GM12878 (cell line): ENCODE measurements around the gene ZNF407. TPM values are rescaled to one million over a fixed set of nuclear protein-coding genes. Genes with fewer than 3 reads are reported as not detected.
A peak's percentile ranks its signal among the peaks of the same experiment; 100 is the strongest.

ENCODE experiments used
- ATAC-seq: fragments of 200-7000 bp; cut with Tn5 transposase; 3 replicates; pipeline ENCODE4 v1.9.1; 2020; ENCODE audit warnings: mild to moderate bottlenecking, moderate library complexity
- BruUV-seq: library from RNA; stranded (reverse); fragments of 400-500 nt; replicated peaks from 2 replicates; lab custom pipeline; 2021; lab: Mats Ljungman, UMichigan
- CTCF ChIA-PET: fragments of 300-600 bp; sonication (Branson Sonifier 250); formaldehyde crosslinking; extraction: SDS; loops from one replicate; lab custom pipeline; 2021; ENCODE audit warnings: inconsistent platforms; lab: Yijun Ruan, JAX
- POLR2A ChIA-PET: fragments of 350-600 bp; formaldehyde crosslinking; extraction: SDS; loops from one replicate; lab custom pipeline; 2021; ENCODE audit warnings: inconsistent platforms; lab: Charles Lee
- RAD21 ChIA-PET: fragments of 300-600 bp; sonication (Branson Sonifier 250); formaldehyde crosslinking; loops from one replicate; lab custom pipeline; 2023; ENCODE audit warnings: antibody characterized with exemption; ENCODE audit not compliant: unreplicated experiment; lab: Charles Lee
- SMC1A ChIA-PET: fragments of 300-600 bp; sonication (Branson Sonifier 250); formaldehyde crosslinking; loops from one replicate; lab custom pipeline; 2023; ENCODE audit not compliant: unreplicated experiment, uncharacterized antibody; lab: Charles Lee
- DNase-seq: peaks from one replicate; pipeline ENCODE4 v3.0.0-alpha.2; 2011; ENCODE audit warnings: low read depth, low spot score
- FAIRE-seq: peaks from 3 replicates; lab custom pipeline; 2011; peaks lifted over from hg19 to GRCh38; lab: Jason Lieb, UNC
- H2AFZ ChIP-seq: 2 replicates; pipeline ENCODE4 v1.6.0; 2011; ENCODE audit warnings: low read depth, low read length, control low read depth; ENCODE audit not compliant: control insufficient read depth
- H3K27ac ChIP-seq: 2 replicates; pipeline ENCODE4 v1.5.1; 2011; ENCODE audit warnings: control low read depth; ENCODE audit not compliant: control insufficient read depth, insufficient read depth
- H3K27me3 ChIP-seq, 2 experiments: replicated peaks in 1 of 2; 2 replicates each; pipeline versions ENCODE4 v1.6.0 to v1.6.1; 2011; ENCODE audit warnings: low read length in 1 of 2; ENCODE audit not compliant: control insufficient read depth in 2 of 2, insufficient read depth in 2 of 2
- H3K36me3 ChIP-seq, 2 experiments: 2 replicates each; pipeline ENCODE4 v1.5.1; 2011; ENCODE audit warnings: low read length in 1 of 2; ENCODE audit not compliant: control insufficient read depth in 2 of 2, insufficient read depth in 2 of 2
- H3K4me1 ChIP-seq: 2 replicates; pipeline ENCODE4 v1.6.1; 2011; ENCODE audit warnings: mild to moderate bottlenecking, low read length, moderate library complexity, mixed read lengths; ENCODE audit not compliant: control insufficient read depth, insufficient read depth
- H3K4me2 ChIP-seq: 2 replicates; pipeline ENCODE4 v1.6.0; 2011; ENCODE audit warnings: control low read depth; ENCODE audit not compliant: control insufficient read depth, insufficient read depth
- H3K4me3 ChIP-seq: fragments of 200-600 bp; sonication (generic); 2 replicates; pipeline ENCODE4 v1.5.1; 2016
- H3K79me2 ChIP-seq: 2 replicates; pipeline ENCODE4 v1.6.0; 2011; ENCODE audit warnings: low read length; ENCODE audit not compliant: control insufficient read depth, insufficient read depth
- H3K9ac ChIP-seq: 2 replicates; pipeline ENCODE4 v1.8.0; 2011; ENCODE audit warnings: low read length, control low read depth, mixed read lengths; ENCODE audit not compliant: control insufficient read depth, insufficient read depth
- H3K9me3 ChIP-seq: replicated peaks from 3 replicates; pipeline ENCODE4 v1.5.1; 2011; ENCODE audit warnings: mild to moderate bottlenecking, low read length; ENCODE audit not compliant: control insufficient read depth, insufficient read depth
- H4K20me1 ChIP-seq: 2 replicates; pipeline ENCODE4 v1.6.0; 2011; ENCODE audit not compliant: control insufficient read depth, insufficient read depth
- CUX1 ChIP-seq: IDR thresholded peaks from 2 replicates; pipeline ENCODE4 v1.6.1; 2012; ENCODE audit warnings: improper control_type of control experiment, low read depth, low read length; ENCODE audit not compliant: insufficient replicate concordance
- EZH2 ChIP-seq: IDR thresholded peaks from 2 replicates; pipeline ENCODE4 v1.6.1; 2012; ENCODE audit warnings: low read depth, mild to moderate bottlenecking, control low read depth, inconsistent platforms, low read length, borderline replicate concordance; ENCODE audit not compliant: control insufficient read depth
- IKZF2 ChIP-seq, 2 experiments: fragments of 450-650 bp; IDR thresholded peaks; 2 replicates each; pipeline ENCODE4 v1.6.1; 2017; ENCODE audit warnings: mild to moderate bottlenecking in 2 of 2, moderate library complexity in 2 of 2
- MTA2 ChIP-seq: fragments of 450-650 bp; IDR thresholded peaks from 2 replicates; pipeline ENCODE4 v1.6.1; 2016; ENCODE audit warnings: low read depth, mild to moderate bottlenecking, moderate library complexity
- POLR2AphosphoS5 ChIP-seq: IDR thresholded peaks from 2 replicates; pipeline ENCODE4 v1.6.1; 2011; ENCODE audit warnings: mild to moderate bottlenecking, low read length, inconsistent platforms
- RB1 ChIP-seq: fragments of 450-650 bp; formaldehyde crosslinking; IDR thresholded peaks from 2 replicates; pipeline ENCODE4 v1.6.1; 2017; ENCODE audit warnings: mild to moderate bottlenecking, borderline replicate concordance
- RBBP5 ChIP-seq: fragments of 200-600 bp; sonication (generic); conservative IDR thresholded peaks from 2 replicates; pipeline ENCODE4 v1.6.1; 2016
- RUNX3 ChIP-seq: IDR thresholded peaks from 2 replicates; pipeline ENCODE4 v1.6.1; 2012; ENCODE audit warnings: low read length, inconsistent platforms
- ZBED1 ChIP-seq: IDR thresholded peaks from 2 replicates; pipeline ENCODE4 v1.6.1; 2016; ENCODE audit warnings: borderline replicate concordance
- ZNF384 ChIP-seq: IDR thresholded peaks from 2 replicates; pipeline ENCODE4 v1.6.1; 2012; ENCODE audit warnings: low read depth, mild to moderate bottlenecking, low read length, improper control_type of control experiment, borderline replicate concordance
- WGBS: methylation state at CpG from one replicate; pipeline ENCODE4 v1.1.6; 2016; ENCODE audit warnings: low lambda C conversion rate; ENCODE audit not compliant: insufficient replicate concordance, insufficient coverage; ENCODE audit errors: missing lambda C conversion rate; 5-methylcytosine and 5-hydroxymethylcytosine counted together
- in situ Hi-C: fragments of 300-500 bp; cut with MboI; formaldehyde crosslinking; loops from 9 replicates; pipeline ENCODE4 v1.14.3; 2018; ENCODE audit warnings: mixed read lengths
- intact Hi-C: fragments of 100-400 bp; cut with micrococcal nuclease; formaldehyde crosslinking; loops from one replicate; pipeline ENCODE4 v1.14.2; 2022; ENCODE audit not compliant: unreplicated experiment
- polyA plus RNA-seq, 11 experiments: library from polyadenylated mRNA; depleted of rRNA in 4 of 11; unstranded in 6 of 11; stranded (reverse) in 5 of 11; fragments of >200 nt; fragmentation: Nextera tagmentation in 4 of 11; fragmentation: Illumina TruSeq in 1 of 11; extraction: Ambion mirVana in 4 of 11; extraction: Trizol in 1 of 11; gene quantifications; 1 replicate in 1 of 11; 2 replicates in 10 of 11; pipeline versions ENCODE4 v1.2.1 to v1.2.3, GENCODE V29; 2011 to 2016; ENCODE audit warnings: inconsistent platforms in 2 of 11, missing spikeins in 2 of 11, low read depth in 1 of 11
- total RNA-seq, 4 experiments: library from RNA; depleted of rRNA in 3 of 4; stranded (reverse); fragments of >200 nt in 3 of 4; fragmentation: Illumina TruSeq in 1 of 4; extraction: Trizol in 1 of 4; gene quantifications; 2 replicates each; pipeline versions ENCODE4 v1.2.1 to v1.2.3, GENCODE V29; 2013 to 2021
- TF ChIP-seq, protein P1 (sequence below): fragments of 450-650 bp; IDR thresholded peaks from 2 replicates; pipeline ENCODE4 v1.6.1; 2016; ENCODE audit warnings: mild to moderate bottlenecking

Gene ZNF407
- total and polyA plus RNA-seq, 10 of the 15 experiments (the other 5 are each of a cell fraction or from before 2014, with no cell fraction given), result 0.69 to 11.6 (median 5.3) TPM

- TF ChIP-seq, protein P1, sequence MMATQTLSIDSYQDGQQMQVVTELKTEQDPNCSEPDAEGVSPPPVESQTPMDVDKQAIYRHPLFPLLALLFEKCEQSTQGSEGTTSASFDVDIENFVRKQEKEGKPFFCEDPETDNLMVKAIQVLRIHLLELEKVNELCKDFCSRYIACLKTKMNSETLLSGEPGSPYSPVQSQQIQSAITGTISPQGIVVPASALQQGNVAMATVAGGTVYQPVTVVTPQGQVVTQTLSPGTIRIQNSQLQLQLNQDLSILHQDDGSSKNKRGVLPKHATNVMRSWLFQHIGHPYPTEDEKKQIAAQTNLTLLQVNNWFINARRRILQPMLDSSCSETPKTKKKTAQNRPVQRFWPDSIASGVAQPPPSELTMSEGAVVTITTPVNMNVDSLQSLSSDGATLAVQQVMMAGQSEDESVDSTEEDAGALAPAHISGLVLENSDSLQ, result no peak
- TF ChIP-seq IKZF2 (IDR thresholded peaks at IDR 0.05), result no peak
- no peak for TF ChIP-seq RBBP5
- TF ChIP-seq RB1, result no peak
- TF ChIP-seq RUNX3, result no peak
- TF ChIP-seq EZH2, result no peak
- TF ChIP-seq ZBED1, result no peak
These were observed 198.1 kb downstream of the ZNF407 start (continued) for GRCh38 chr18:74795751-74796150.

DNA sequence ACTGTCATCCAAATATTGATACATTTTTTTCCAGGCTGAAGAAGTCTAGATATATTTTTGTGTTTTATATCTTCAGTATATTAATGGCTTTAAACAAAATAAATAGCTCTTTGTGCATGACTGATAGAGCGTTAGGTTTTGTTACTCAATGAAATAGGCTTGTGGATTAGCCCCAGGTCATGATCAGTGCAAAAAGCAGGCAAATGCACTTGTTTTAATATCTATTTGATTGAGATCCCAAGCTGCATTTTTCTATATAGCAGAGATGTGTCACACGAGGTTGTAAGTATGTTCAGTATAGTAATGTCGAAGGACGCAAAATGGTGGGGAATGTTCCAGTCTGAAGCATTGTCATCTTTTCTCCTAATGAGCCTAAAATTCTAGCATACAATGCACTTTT lies 198.5 kb downstream of the ZNF407 start:
- Histone ChIP-seq H4K20me1 (no peaks in the 10 kb centered on the region), H3K27me3 (no peaks in the 10 kb centered on the region), H3K36me3 (no peaks in the 10 kb centered on the region), H3K9me3 (no peaks in the 10 kb centered on the region), H2AFZ (no peak overlapping the region; the same call in 1 of the 2 replicates), H3K4me2 (peak overlapping the region; percentile 34; the same call in 1 of the 2 replicates), H3K4me1 (peaks cover 16% of the 10 kb centered on the region; the same call in 1 of the 2 replicates), H3K4me3 (no peak overlapping the region), H3K79me2 (no peaks in the 10 kb centered on the region), H3K9ac (no peak overlapping the region), H3K27ac (no peak overlapping the region)
- ChIA-PET SMC1A (interaction anchor here (0.8 to 4.4 kb wide), 17 partner anchors 9 to 682 kb away, joined by 3 to 26 read pairs (median 4); no protein-coding TSS in a partner anchor), RAD21 (interaction anchor here (0.8 to 2.2 kb wide), 6 partner anchors 11 to 168 kb away, joined by 3 to 19 read pairs (median 3); no protein-coding TSS in a partner anchor), POLR2A (interaction anchor here (0.5 to 2.5 kb wide), 2 partner anchors 10 to 256 kb away, joined by 4 to 13 read pairs; no protein-coding TSS in a partner anchor), CTCF (interaction anchor here (0.8 to 2.6 kb wide), 7 partner anchors 8 to 167 kb away, joined by 3 to 16 read pairs (median 4); no protein-coding TSS in a partner anchor)
- DNase-seq (no peak), FAIRE-seq (no peak), ATAC-seq (no peak)
- no TSS peak for BruUV-seq
- WGBS, result 90% methylated on average over 4 of the region's 4 CpGs
- intact Hi-C loops (loop anchor here (10.0 kb wide), 1 partner anchor 409 kb away; the partner anchor contains the start of gene PTGR3), in situ Hi-C loops (no loop called here)
- TF ChIP-seq ZNF384 (no peak), CUX1 (no peak), POLR2AphosphoS5 (no peak), MTA2 (no peak)
